Upper lobe of left lung (tissue), 6 donors: ENCODE data around the gene PIWIL4. TPM values are rescaled to one million over a fixed set of nuclear protein-coding genes. Genes with fewer than 3 reads are reported as not detected.

Experiments used
- ATAC-seq, 2 donors: fragments of 200-7000 bp; cut with Tn5 transposase; one replicate each; pipeline ENCODE4 v1.9.1; 2022; ENCODE audit warnings: mild to moderate bottlenecking in 2 of 2, moderate library complexity in 2 of 2; ENCODE audit not compliant: low FRiP score in 2 of 2
- DNase-seq, 2 donors: peaks; one replicate each; pipeline ENCODE4 v3.0.0-alpha.2; 2019 to 2020
- H3K27ac ChIP-seq, 4 donors: fragments of 200-600 bp; sonication (generic); one replicate each; pipeline ENCODE4 v1.5.1; 2016 to 2019
- H3K27me3 ChIP-seq, 4 donors: fragments of 200-600 bp; sonication (generic); one replicate each; pipeline ENCODE4 v1.5.1; 2017 to 2019
- H3K36me3 ChIP-seq, 4 donors: fragments of 200-600 bp; sonication (generic); one replicate each; pipeline ENCODE4 v1.5.1; 2016 to 2019
- H3K4me1 ChIP-seq, 4 donors: fragments of 200-600 bp; sonication (generic); one replicate each; pipeline ENCODE4 v1.5.1; 2018 to 2019
- H3K4me3 ChIP-seq, 4 donors: fragments of 200-600 bp; sonication (generic); one replicate each; pipeline ENCODE4 v1.5.1; 2017 to 2019; ENCODE audit warnings: mild to moderate bottlenecking in 2 of 4, moderate library complexity in 1 of 4
- H3K9me3 ChIP-seq, 4 donors: fragments of 200-600 bp; sonication (generic); one replicate each; pipeline ENCODE4 v1.5.1; 2018 to 2019
- EP300 ChIP-seq, 4 donors: sonication (generic); formaldehyde crosslinking; IDR thresholded peaks; one replicate each; pipeline ENCODE4 v1.5.1; 2017; ENCODE audit warnings: antibody characterized with exemption in 4 of 4, control low read depth in 2 of 4
- POLR2A ChIP-seq, 4 donors: fragments of 450-650 bp; IDR thresholded peaks; one replicate each; pipeline ENCODE4 v1.5.1; 2016 to 2017; ENCODE audit warnings: antibody characterized with exemption in 4 of 4, mild to moderate bottlenecking in 2 of 4
- POLR2AphosphoS5 ChIP-seq, 2 donors: sonication (generic); formaldehyde crosslinking; IDR thresholded peaks; one replicate each; pipeline ENCODE4 v1.5.1; 2017; ENCODE audit warnings: antibody characterized with exemption in 2 of 2
- whole genome bisulfite sequencing, 2 donors: methylation state at CpG; one replicate each; pipeline ENCODE4 v1.1.5; 2017 to 2018; 5-methylcytosine and 5-hydroxymethylcytosine counted together
- total RNA-seq, 6 donors: library from RNA; depleted of rRNA in 4 of 6; stranded (reverse); fragments of >200 nt in 4 of 6; gene quantifications; one replicate each; pipeline versions ENCODE4 v1.1.0 to v1.2.1, GENCODE V29; 2016 to 2021
- TF ChIP-seq, protein P1 (sequence below), 6 experiments: fragments of 450-650 bp in 4 of 6; fragments of 200-600 bp in 2 of 6; sonication (generic) in 2 of 6; IDR thresholded peaks; one replicate each; pipeline ENCODE4 v1.5.1; 2016 to 2019; ENCODE audit warnings: antibody characterized with exemption in 6 of 6
- donor health status: DM: no; HTN: no; CAD: no; lungs with moderate emphysema.
- donor health status: DM: no; HTN: yes; CAD: no; lungs with severe emphysema.

PIWIL4 gene
- 1 to 10 TPM; 1.5 to 9.4 (median 4.8) TPM for total RNA-seq

- no peaks in the 10 kb centered on the region for H3K4me1 ChIP-seq
- peak in 1 of 2 donors; percentile 56 for DNase-seq
These were observed at the start of gene PIWIL4 for GRCh38 chr11:94567181-94567670. PIWIL4 (plus strand) TSS chr11:94567368; CDS start chr11:94567519, 151 bp downstream.

GRCh38 chr11:94518300-94518699 is 48.9 kb upstream of the PIWIL4 start:
- ATAC-seq (no peak), DNase-seq (no peak)
- TF ChIP-seq EP300 (IDR thresholded peaks at IDR 0.05) (no peak), POLR2AphosphoS5 (IDR thresholded peaks at IDR 0.05) (no peak), POLR2A (IDR thresholded peaks at IDR 0.05) (no peak)
- TF ChIP-seq, protein P1, sequence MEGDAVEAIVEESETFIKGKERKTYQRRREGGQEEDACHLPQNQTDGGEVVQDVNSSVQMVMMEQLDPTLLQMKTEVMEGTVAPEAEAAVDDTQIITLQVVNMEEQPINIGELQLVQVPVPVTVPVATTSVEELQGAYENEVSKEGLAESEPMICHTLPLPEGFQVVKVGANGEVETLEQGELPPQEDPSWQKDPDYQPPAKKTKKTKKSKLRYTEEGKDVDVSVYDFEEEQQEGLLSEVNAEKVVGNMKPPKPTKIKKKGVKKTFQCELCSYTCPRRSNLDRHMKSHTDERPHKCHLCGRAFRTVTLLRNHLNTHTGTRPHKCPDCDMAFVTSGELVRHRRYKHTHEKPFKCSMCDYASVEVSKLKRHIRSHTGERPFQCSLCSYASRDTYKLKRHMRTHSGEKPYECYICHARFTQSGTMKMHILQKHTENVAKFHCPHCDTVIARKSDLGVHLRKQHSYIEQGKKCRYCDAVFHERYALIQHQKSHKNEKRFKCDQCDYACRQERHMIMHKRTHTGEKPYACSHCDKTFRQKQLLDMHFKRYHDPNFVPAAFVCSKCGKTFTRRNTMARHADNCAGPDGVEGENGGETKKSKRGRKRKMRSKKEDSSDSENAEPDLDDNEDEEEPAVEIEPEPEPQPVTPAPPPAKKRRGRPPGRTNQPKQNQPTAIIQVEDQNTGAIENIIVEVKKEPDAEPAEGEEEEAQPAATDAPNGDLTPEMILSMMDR (IDR thresholded peaks at IDR 0.05): no peak
- Histone ChIP-seq H3K9me3 (no peaks in the 10 kb centered on the region), H3K27ac (no peak overlapping the region), H3K36me3 (no peaks in the 10 kb centered on the region), H3K4me3 (no peak overlapping the region), H3K27me3 (no peaks in the 10 kb centered on the region), H3K4me1 (peaks cover 0 to 6% (median 0%) of the 10 kb centered on the region in 4 donors)
- 68 to 73% methylated on average over 4 of the region's 4 CpGs for WGBS, 2 donors

More at GRCh38 chr11:94567181-94567670, at the start of gene PIWIL4:
- H3K9me3 ChIP-seq: no peaks in the 10 kb centered on the region
- TF ChIP-seq POLR2AphosphoS5 (IDR thresholded peaks at IDR 0.05): no peak
- TF ChIP-seq EP300 (IDR thresholded peaks at IDR 0.05): no peak
- TF ChIP-seq POLR2A (IDR thresholded peaks at IDR 0.05): no peak
- TF ChIP-seq, protein P1 (IDR thresholded peaks at IDR 0.05): no peak
- no peak for ATAC-seq
- H3K27me3 ChIP-seq: no peaks in the 10 kb centered on the region
- 96 to 97% methylated on average over 23 to 25 of the region's 25 CpGs for WGBS, 2 donors
- no peak within 1 kb of the TSS for H3K27ac ChIP-seq
- no peaks in the 10 kb centered on the region for H3K36me3 ChIP-seq
- H3K4me3 ChIP-seq: no peak within 1 kb of the TSS

DNA sequence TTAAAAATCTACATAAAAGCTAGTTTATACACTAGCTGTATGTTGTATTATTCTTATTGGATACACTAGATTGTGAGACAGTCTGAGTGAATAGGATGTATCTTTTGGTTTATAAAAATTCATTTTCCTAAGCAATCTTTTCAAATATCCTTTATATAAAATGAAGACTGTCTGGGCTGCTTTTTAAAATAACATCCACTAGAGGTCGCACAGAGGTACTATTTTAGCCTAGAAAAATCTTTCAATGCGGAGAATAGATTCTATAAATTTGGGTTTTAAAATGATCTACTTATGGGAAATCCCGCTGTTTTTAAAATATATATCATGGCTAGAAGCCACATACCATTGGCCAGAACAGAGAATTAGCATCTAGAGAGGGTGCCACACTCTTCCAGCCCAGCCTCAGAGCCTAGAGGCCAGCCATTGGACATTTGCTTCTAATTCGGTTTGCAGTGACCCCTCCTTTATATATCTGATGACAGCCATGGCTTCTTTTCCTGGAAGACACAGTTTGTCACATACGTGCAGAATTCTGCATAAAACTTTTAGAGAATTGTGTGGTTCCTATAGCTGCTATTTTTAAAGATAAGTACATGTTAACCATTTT is 47.6 kb upstream of the PIWIL4 start:
- no peak for TF ChIP-seq EP300 (IDR thresholded peaks at IDR 0.05)
- no peak for TF ChIP-seq POLR2AphosphoS5 (IDR thresholded peaks at IDR 0.05)
- TF ChIP-seq, protein P1 (IDR thresholded peaks at IDR 0.05): peak; percentile 27 to 62 (median 49)
- TF ChIP-seq POLR2A (IDR thresholded peaks at IDR 0.05): no peak
- Histone ChIP-seq H3K36me3 (no peaks in the 10 kb centered on the region), H3K9me3 (no peaks in the 10 kb centered on the region), H3K4me3 (no peak overlapping the region), H3K27me3 (no peaks in the 10 kb centered on the region), H3K27ac (no peak overlapping the region), H3K4me1 (peaks cover 0 to 6% (median 0%) of the 10 kb centered on the region in 4 donors)
- WGBS, 2 donors: 9% methylated on average over 5 of the region's 5 CpGs
- ATAC-seq (peak in 1 of 2 donors; percentile 79), DNase-seq (no peak)

DNA sequence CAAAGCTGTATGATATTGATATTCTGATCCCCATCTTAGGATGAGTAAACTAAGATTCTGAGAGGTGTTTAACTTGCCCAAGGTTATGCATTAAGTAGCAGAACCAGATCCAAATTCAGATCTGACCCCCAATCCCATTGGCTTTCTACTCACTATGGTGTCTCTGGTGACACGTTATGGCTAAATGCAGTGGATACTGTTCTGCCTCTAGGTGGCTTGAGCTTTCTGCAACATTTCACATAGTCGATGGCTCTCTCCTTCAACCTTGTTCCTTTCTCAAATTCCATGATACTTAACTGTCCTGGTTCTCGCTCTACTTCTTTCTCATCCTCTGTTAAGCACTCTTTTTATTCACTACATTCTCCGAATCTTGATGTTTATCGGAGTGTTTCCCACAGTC is 45.5 kb upstream of the PIWIL4 start:
- Histone ChIP-seq H3K36me3 (no peaks in the 10 kb centered on the region), H3K4me1 (peaks cover 0 to 11% (median 0%) of the 10 kb centered on the region in 4 donors), H3K4me3 (no peak overlapping the region), H3K27me3 (no peaks in the 10 kb centered on the region), H3K9me3 (no peaks in the 10 kb centered on the region), H3K27ac (no peak overlapping the region)
- 59 to 66% methylated on average over 4 to 5 of the region's 5 CpGs for WGBS, 2 donors
- TF ChIP-seq POLR2A (IDR thresholded peaks at IDR 0.05): no peak
- TF ChIP-seq, protein P1 (IDR thresholded peaks at IDR 0.05): peak in 5 of 6 experiments; percentile 10 to 35 (median 15)
- TF ChIP-seq POLR2AphosphoS5 (IDR thresholded peaks at IDR 0.05): no peak
- TF ChIP-seq EP300 (IDR thresholded peaks at IDR 0.05): no peak
- ATAC-seq (peak in 1 of 2 donors; percentile 71), DNase-seq (no peak)
